Measurements from ENCODE around the gene SORCS2.

GRCh38 chr4:7411896-7412553, 219.7 kb downstream of the SORCS2 start:
- TF ChIP-seq EP300 (IDR thresholded peaks at IDR 0.05), result no peak
- no peak for TF ChIP-seq CTCF (IDR thresholded peaks at IDR 0.05)
- TF ChIP-seq POLR2A (IDR thresholded peaks at IDR 0.05), result no peak
